22Rv1 (cell line): Measurements from ENCODE around the gene NOXO1.

Experiments
- CTCF ChIP-seq: fragments of 450-650 bp; IDR thresholded peaks from 2 replicates; pipeline ENCODE4 v1.5.1; 2017; ENCODE audit warnings: mild to moderate bottlenecking
- ZFX ChIP-seq: fragments of 450-650 bp; IDR thresholded peaks from 2 replicates; pipeline ENCODE4 v1.6.1; 2017; ENCODE audit warnings: antibody characterized with exemption, borderline replicate concordance

- no peak for TF ChIP-seq CTCF
- no peak for TF ChIP-seq ZFX
Observed at GRCh38 chr16:1991135-1991551, 9.9 kb upstream of the NOXO1 start.
